ENCODE results near the gene CDH15.
A peak's percentile ranks its signal among the peaks of the same experiment; 100 is the strongest.

Gene CDH15

DNA sequence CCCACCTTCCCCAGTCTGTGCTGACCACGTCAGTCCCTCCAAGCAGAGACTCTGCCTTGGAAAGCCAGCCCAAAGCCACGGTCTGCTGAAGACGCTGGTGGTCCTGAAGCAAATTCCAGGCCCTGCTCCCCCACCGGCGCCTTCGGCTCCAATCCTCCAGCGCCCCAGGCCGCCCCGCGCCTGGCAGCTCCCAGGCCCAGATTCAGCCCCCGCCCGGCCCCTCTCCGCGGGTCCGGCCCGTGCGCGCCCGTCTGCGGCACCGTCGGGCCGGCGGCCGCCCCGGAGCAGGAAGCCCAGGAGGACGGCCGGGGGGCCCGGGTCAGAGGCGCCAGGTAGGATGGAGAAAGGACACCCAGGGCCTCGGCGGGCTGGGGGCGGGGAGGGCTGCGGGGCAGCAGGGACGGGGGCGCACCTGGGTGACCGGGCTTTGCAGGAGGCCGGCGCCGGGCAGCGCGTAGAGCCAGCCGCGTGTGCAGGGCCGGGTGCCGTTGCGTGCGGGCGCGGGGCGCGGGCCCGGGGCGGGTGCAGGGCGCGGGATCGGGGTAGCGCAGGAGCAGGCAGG is 29.4 kb downstream of the CDH15 start:
- no peak for DNase-seq (ENCODE audit: low spot score)
- TF ChIP-seq, protein P1, sequence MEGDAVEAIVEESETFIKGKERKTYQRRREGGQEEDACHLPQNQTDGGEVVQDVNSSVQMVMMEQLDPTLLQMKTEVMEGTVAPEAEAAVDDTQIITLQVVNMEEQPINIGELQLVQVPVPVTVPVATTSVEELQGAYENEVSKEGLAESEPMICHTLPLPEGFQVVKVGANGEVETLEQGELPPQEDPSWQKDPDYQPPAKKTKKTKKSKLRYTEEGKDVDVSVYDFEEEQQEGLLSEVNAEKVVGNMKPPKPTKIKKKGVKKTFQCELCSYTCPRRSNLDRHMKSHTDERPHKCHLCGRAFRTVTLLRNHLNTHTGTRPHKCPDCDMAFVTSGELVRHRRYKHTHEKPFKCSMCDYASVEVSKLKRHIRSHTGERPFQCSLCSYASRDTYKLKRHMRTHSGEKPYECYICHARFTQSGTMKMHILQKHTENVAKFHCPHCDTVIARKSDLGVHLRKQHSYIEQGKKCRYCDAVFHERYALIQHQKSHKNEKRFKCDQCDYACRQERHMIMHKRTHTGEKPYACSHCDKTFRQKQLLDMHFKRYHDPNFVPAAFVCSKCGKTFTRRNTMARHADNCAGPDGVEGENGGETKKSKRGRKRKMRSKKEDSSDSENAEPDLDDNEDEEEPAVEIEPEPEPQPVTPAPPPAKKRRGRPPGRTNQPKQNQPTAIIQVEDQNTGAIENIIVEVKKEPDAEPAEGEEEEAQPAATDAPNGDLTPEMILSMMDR (IDR thresholded peaks at IDR 0.05): no peak
- Histone ChIP-seq H3K27ac (no peak overlapping the region), H3K4me3 (peak overlapping the region; percentile 65)

DNA sequence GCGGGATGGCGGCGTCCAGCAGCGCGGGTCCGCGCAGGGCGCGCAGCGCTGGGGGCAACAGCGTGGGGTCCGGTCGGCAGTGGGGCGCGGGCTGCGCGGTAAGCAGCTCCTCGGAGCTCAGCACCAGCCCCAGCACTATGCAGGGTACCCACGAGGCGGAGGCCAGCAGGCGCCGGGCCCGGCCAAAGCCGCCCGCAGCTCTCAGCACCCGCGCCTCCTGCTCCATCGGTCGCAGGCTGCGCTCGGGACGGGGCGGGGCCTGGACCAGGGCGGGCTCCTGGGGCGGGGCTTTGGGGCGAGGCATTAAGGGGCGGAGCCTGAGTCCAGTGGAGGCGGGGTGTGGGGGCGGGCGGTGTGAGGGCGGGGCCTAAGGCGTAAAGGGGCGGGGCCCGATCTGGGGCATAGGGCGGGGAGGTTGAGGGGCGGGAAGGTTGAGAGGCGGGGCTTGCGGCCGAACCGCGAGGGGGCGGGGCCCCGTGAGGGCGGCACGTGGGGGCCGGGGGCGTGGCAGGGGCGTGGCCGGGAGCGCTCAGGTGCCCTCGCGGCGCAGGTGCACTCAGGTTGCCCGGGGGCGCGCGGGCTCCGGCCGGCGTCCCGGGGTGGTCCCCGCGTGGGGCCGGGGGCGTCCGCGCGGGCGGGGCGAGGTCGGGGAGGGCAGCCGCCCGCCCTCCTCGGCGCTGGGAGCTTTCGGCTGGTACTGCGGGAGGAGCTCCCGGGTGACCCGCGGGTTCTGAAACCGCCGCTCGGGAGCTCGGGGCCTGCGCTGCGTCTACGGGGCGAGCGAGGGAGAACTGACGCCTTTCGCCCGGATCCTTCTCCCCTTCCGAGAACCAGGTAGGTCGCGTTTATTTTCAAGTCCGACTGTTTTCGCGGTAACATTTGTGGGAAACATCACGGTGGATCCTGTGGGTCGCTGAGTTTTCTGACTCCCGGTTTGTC is 30.2 kb downstream of the CDH15 start:
- Histone ChIP-seq H3K4me3 (peak overlapping the region; percentile 65), H3K27ac (no peak overlapping the region)
- TF ChIP-seq, protein P1 (IDR thresholded peaks at IDR 0.05): no peak
- DNase-seq (ENCODE audit: low spot score): no peak

DNA sequence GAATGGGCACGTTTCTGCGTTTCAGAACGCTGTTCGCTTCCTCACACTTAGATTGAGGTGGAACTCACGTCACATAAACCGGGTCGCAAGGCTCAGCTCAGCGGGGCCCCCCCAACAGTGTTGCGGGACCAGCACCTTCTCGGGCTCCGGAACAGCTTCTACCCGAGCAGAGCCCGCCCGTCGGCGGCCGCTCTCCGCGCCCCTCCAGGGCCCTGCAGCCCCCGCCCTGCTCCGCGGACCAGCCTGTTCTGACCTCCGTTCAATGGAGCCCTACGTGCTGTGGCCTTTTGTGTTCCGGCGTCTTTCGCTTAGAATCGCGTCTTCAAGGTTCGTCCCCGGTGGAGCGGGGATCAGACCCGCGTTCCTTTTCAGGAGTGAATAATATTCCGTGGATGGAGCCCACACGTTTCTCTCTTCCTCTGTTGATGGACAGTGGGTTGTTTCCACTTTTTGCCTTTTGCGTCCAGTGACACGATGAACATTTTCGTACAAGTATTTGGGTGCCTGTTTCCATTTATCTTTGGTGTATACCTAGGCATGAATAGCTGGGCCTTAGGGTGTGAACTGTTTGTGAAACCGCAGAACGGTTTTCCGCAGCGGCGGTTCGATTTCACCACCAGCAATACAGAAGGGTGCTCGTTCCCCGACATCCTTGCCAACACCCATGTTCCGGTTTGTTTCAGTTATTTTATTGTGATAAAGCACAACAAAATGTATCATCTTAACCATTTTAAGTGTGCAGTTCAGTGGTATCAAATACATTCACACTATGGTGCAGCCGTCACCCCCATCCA is 31.1 kb downstream of the CDH15 start:
- Histone ChIP-seq H3K27ac (no peak overlapping the region), H3K4me3 (no peak overlapping the region)
- TF ChIP-seq, protein P1 (IDR thresholded peaks at IDR 0.05): no peak
- DNase-seq (ENCODE audit: low spot score): no peak

DNA sequence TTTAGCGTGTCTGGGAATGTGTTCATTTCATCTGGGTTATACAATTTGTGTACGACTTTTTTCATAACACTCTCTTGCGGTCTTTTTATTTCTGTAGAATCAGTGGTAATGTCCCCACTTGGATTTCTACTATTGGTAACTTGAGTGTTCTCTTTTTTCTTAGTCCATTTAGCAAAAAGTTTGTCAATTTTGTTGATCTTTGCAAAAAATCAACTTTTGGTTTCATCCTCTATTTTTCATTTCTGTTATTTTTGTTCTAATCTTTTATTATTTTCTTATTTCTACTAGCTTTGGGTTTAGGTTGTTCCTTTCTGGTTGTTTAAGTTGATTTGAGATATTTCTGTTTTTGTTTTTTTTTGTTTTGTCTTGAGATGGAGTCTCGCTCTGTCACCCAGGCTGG is 36.4 kb downstream of the CDH15 start:
- no peak overlapping the region for H3K27ac ChIP-seq
- no peak for DNase-seq (ENCODE audit: low spot score)
- no peak overlapping the region for H3K4me3 ChIP-seq
- TF ChIP-seq, protein P1 (IDR thresholded peaks at IDR 0.05): no peak

DNA sequence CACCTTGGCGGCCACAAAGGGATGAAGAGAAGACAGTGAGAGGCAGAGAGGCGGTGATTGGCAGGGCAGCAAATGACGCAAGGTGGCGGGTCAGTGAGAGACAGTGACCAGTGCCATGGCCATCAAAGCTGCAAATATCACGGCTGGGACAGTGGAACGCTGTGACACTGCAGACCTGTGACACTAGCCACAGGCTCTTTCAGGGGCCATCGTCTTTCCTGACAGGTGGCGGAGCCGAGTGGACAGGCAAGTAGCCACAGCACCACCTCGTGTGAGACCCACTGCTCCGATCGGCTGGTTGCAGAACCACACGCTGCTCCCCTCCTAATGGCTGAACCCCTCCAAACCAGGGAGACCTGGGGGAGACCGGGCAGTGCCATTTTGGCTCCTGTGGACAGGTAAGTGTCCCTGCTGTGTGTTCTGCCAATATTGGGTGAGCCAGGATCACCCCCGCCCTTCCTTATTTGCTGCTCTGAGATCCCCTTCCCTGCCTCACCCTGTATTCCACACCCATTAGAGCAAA is 38.0 kb downstream of the CDH15 start:
- DNase-seq (ENCODE audit: low spot score): no peak
- H3K4me3 ChIP-seq: no peak overlapping the region
- no peak overlapping the region for H3K27ac ChIP-seq
- TF ChIP-seq, protein P1 (IDR thresholded peaks at IDR 0.05): no peak

DNA sequence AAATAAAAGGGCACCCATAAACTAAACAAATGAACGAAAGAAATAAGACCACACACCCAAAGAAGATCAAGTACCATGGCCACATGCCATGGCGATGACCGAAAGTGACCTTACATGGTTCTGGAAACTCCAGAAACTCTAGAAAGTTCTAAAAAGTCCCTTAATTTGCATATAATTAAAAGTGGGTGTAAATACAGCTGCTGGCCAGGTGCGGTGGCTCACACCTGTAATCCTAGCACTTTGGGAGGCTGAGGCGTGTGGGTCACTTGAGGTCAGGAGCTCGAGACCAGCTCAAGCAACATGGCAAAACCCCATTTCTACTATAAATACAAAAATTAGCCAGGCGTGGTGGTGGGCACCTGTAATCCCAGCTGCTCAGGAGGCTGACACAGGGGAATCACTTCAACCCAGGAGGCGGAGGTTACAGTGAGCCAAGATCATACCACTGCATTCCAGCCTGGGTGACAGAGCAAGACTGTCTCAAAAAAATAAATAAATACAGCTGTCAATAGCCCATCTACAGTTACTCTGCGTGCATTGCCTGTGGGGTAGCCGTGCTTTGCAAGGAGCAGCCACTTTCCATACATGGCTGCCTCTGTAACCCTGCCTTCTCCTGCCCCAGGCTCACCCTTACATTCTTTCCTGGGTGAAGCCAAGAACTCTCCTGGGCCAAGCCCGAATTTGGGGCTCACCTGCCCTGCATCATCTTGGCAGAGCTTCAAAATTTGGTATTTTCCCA is 38.8 kb downstream of the CDH15 start:
- no peak overlapping the region for H3K4me3 ChIP-seq
- H3K27ac ChIP-seq: no peak overlapping the region
- no peak for DNase-seq (ENCODE audit: low spot score)
- TF ChIP-seq, protein P1 (IDR thresholded peaks at IDR 0.05): no peak
